K562 (cell line): ENCODE measurements around the gene BTBD16.

Experiments used
- CTCF ChIP-seq, 3 experiments: IDR thresholded peaks in 2 of 3; conservative IDR thresholded peaks in 1 of 3; 2 replicates each; pipeline ENCODE4 v1.5.1; 2011 to 2012; ENCODE audit warnings: low read length in 3 of 3, mild to moderate bottlenecking in 3 of 3, control low read depth in 2 of 3, improper control_type of control experiment in 1 of 3, inconsistent platforms in 1 of 3, low read depth in 1 of 3, mixed read lengths in 1 of 3, moderate library complexity in 1 of 3; ENCODE audit not compliant: insufficient read depth in 2 of 3
- ELK1 ChIP-seq: sonication (generic); formaldehyde crosslinking; IDR thresholded peaks from 2 replicates; pipeline ENCODE4 v1.8.1; 2022; ENCODE audit warnings: missing genetic modification reagents
- ESRRA ChIP-seq: fragments of 450-650 bp; IDR thresholded peaks from 2 replicates; pipeline ENCODE4 v1.6.1; 2014; ENCODE audit warnings: low read depth, mild to moderate bottlenecking, moderate library complexity, borderline replicate concordance
- SIN3B ChIP-seq: fragments of 450-650 bp; IDR thresholded peaks from 2 replicates; pipeline ENCODE4 v1.6.1; 2017; ENCODE audit warnings: low read depth, mild to moderate bottlenecking, moderate library complexity
- ZNF77 ChIP-seq: fragments of 250-450 bp; sonication (Bioruptor Pico); IDR thresholded peaks from 2 replicates; pipeline ENCODE4 v1.5.0; 2020
- TF ChIP-seq, protein P1 (sequence below), 2 experiments: fragments of 450-650 bp; formaldehyde crosslinking in 1 of 2; IDR thresholded peaks; 2 replicates each; pipeline versions ENCODE4 v1.4.0 to v1.6.1; 2014 to 2020; ENCODE audit warnings: mild to moderate bottlenecking in 2 of 2, borderline replicate concordance in 1 of 2, low read depth in 1 of 2

- TF ChIP-seq ESRRA = no peak
- TF ChIP-seq SIN3B = no peak
- no peak for TF ChIP-seq ELK1 (CRISPR knock-in tag)
- TF ChIP-seq CTCF (IDR thresholded peaks at IDR 0.05 in 2 of 3, conservative IDR thresholded peaks at IDR 0.05 in 1 of 3; ENCODE audit: insufficient read depth in 2 of 3, low read depth in 1 of 3, low read length in 3 of 3) = no peak
- TF ChIP-seq, protein P1, sequence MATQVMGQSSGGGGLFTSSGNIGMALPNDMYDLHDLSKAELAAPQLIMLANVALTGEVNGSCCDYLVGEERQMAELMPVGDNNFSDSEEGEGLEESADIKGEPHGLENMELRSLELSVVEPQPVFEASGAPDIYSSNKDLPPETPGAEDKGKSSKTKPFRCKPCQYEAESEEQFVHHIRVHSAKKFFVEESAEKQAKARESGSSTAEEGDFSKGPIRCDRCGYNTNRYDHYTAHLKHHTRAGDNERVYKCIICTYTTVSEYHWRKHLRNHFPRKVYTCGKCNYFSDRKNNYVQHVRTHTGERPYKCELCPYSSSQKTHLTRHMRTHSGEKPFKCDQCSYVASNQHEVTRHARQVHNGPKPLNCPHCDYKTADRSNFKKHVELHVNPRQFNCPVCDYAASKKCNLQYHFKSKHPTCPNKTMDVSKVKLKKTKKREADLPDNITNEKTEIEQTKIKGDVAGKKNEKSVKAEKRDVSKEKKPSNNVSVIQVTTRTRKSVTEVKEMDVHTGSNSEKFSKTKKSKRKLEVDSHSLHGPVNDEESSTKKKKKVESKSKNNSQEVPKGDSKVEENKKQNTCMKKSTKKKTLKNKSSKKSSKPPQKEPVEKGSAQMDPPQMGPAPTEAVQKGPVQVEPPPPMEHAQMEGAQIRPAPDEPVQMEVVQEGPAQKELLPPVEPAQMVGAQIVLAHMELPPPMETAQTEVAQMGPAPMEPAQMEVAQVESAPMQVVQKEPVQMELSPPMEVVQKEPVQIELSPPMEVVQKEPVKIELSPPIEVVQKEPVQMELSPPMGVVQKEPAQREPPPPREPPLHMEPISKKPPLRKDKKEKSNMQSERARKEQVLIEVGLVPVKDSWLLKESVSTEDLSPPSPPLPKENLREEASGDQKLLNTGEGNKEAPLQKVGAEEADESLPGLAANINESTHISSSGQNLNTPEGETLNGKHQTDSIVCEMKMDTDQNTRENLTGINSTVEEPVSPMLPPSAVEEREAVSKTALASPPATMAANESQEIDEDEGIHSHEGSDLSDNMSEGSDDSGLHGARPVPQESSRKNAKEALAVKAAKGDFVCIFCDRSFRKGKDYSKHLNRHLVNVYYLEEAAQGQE (IDR thresholded peaks at IDR 0.05; ENCODE audit: borderline replicate concordance) = no peak
- TF ChIP-seq, protein P1 (CRISPR knock-in tag; IDR thresholded peaks at IDR 0.05; ENCODE audit: low read depth) = no peak
- TF ChIP-seq ZNF77 (CRISPR knock-in tag) = no peak
Measured at GRCh38 chr10:122341141-122341810, 70.2 kb downstream of the BTBD16 start.
